Stimulated activated CD8-positive, alpha-beta memory T cell treated with anti-CD3 and anti-CD28 coated beads, Interleukin-2, amount 100 ng/mL, for 48 hours (primary cell): Measurements from ENCODE around the gene ITPRID2.
"Not testable (repeated sequence)": the region's sequence is repeated elsewhere in the genome, so short reads cannot be mapped to it uniquely, and the experiment has no call there.

Experiments
- DNase-seq, 2 donors: peaks; one replicate each; pipeline ENCODE4 v3.0.0-alpha.2; 2020; ENCODE audit warnings: low read depth in 2 of 2

ITPRID2 gene

DNA sequence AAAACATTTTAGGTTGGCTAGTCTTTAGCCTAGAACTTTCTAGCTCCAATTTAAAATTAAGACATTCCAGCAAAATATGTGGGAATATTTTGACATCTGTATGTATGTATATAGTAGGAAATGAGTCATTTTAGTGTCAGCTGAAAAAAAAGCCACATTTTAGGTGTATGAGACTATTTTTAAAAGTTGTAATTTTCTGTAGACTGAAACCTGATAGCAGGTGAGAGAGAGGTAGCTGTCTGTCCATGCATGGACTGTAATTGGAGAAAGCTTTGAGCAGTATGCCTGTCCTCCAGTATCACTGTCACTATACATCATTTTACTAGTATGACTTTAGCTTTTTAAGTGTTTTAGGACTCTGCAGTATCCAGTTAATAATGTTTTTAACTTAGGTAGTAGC, 68.0 kb downstream of the ITPRID2 start:
- DNase-seq, result no peak

DNA sequence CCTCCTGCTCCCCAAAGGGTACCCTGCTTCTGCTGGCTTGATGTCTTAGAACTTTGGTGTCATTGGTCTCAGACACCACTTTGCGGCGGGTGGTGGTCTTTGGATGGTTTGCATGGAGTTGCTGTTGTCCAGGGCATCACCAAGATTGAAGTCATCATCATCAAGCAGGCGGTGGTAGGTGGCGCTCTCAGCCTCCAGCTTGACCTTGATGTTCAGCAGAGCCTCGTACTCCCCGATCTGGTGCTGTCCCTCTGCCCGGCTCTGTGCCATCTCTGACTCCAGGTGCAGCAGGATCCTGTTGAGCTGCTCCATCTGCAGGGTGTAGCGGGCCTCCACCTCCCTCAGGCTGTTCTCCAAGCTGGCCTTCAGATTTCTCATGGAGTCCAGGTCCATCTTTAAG, 69.6 kb downstream of the ITPRID2 start:
- not testable (repeated sequence) for DNase-seq

DNA sequence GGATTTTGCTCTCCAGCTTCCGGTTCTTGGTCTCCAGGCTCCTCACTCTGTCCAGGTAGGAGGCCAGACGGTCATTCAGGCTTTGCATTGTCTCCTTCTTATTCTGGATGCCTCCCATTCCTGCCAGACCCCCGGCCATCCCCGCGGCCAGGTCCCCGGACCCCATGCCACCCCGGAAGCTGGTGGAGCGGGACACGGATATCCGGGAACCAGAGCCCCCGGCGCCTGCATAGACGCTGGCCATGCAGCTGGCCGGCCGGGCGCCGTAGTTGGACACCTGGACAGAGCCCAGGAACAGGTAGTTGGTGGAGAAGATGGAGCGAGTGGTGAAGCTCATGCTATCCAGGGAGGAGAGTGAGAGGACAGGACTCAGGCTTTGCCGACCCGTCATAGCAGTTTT, 70.6 kb downstream of the ITPRID2 start:
- no peak for DNase-seq

DNA sequence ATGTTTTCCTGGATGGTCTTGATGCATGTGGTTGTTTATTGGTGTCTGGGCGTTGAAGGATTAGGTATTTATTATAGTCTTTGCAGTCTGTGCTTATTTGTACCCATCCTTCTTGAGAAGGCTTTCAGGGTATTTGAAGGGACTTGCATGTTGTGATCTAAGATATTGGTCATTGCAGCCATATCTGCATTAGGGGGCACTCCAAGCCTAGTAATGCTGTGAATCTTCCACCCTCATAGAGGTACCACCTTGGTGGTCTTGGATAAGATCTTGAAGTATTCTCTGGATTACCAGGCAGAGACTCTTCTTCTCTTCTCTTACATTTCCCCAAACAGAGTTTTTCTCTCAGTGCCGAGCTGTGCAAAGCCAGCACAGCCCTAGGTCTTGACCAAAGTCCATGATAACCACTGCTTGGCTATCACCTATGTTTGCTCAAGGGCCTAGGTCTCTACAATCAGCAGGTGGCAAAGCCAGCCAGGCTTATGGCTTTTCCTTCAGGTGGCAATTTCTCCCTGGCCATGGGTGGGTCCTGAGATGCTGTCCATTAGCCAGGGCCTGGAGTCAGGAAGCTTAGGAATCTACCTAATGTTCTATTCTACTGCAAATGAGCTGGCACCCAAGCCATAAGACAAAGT, 78.7 kb downstream of the ITPRID2 start:
- DNase-seq, result no peak

DNA sequence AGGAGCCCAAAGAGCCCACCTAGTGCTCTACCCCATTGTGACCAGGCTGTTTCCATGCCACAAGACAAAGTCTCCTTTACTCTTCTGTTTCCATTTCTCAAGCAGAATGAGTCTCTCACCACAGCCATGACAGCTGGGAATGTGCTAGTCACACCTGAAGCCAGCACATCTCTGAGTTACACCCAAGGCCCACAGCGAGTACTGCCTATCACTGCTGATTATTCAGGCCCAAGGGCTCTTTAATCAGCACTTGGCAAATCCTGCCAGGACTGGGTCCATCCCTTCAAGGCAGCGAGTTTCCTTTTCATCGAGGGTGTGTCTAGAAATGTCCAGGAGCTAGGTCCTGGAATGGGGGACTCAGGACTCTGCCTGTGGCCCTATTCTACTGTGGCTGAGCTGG, 79.5 kb downstream of the ITPRID2 start:
- DNase-seq, result no peak

DNA sequence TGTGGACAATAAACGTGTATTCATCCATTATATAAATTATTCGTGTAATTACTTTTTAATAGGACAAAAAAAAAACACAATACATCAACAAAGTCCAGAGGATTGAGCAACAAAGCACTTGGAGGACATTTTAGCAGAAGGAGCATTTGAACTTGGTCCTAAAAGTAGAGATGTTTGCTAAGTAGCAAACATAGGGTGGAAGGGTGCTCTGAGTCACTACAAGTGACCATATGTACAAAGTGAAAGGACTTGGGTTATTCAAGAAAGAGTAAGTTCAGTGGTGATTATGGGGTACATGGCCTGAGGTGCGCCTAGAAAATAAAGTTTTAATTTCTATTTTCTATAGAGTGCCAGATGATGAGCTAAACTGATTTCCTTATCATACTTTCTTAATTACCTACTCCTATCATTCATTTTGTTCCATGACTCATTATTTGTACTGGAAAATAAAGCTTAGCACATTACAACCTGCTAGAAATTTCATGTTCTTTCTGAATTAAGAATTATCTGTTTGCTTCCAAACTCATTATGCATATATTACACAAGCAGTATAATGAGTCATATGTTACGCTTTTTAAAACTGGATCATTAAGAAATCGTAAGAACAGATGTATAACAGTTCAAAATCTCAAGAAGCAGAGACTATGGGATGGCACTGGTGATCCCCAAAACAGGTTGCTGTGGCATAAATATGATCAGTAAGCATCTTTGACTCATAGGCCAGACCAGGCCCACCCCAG, 81.1 kb downstream of the ITPRID2 start:
- DNase-seq, result no peak

DNA sequence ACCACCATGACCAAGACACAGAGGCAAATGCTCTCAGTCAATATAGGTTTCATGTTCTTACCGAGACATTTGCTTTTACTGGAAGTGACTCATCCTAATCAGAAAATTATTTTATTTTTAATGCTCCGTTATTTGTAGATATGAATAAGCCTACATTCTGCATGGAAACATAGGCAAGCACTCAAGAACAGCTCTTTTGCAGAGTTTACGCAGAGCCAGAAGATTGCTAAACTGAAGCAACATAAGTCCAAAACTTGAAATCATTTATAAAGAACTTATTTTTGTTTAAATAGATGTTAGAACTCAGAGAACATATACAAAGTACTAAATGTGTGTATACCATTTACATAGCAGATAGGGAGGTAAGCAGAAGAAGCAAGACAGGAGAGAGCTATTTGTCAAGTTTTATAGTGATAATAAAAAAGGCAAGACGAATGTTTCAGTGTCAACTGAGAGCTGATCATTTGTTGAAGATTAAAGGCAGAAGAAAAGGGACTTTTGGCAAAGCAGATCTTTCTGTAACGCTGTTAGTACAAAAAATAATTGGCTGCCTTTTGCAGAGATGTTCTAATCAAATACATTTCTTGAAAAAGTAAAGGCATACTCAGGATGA, 81.7 kb downstream of the ITPRID2 start:
- DNase-seq, result no peak

DNA sequence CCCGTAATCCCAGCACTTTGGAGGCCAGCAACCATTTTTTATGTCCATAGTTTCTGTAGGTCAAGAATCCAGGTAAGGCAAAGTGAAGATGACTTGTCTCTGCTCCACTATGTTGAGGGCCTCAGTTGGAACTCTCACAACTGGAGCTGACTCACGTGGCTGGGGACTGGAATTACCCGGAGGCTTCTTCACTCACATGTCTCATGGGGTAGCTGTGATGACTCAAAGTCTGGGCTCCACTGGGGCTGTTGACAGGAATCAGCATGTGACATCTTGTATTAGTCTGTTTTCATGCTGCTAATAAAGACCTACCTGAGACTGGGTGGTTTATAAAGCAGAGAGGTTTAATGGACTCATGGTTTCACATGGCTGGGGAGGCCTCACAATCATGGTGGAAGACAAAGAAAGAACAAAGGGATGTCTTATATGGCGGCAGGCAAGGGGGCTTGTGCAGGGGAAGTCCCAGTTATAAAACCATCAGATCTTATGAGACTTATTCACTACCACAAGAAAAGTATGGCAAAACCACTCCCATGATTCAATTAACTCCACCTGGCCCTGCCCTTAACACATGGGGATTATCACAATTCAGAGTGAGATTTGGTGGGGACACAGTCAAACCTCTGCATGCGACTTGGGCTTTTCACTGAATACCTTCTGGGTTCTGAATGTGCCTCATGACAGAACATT, 86.3 kb downstream of the ITPRID2 start:
- no peak for DNase-seq

DNA sequence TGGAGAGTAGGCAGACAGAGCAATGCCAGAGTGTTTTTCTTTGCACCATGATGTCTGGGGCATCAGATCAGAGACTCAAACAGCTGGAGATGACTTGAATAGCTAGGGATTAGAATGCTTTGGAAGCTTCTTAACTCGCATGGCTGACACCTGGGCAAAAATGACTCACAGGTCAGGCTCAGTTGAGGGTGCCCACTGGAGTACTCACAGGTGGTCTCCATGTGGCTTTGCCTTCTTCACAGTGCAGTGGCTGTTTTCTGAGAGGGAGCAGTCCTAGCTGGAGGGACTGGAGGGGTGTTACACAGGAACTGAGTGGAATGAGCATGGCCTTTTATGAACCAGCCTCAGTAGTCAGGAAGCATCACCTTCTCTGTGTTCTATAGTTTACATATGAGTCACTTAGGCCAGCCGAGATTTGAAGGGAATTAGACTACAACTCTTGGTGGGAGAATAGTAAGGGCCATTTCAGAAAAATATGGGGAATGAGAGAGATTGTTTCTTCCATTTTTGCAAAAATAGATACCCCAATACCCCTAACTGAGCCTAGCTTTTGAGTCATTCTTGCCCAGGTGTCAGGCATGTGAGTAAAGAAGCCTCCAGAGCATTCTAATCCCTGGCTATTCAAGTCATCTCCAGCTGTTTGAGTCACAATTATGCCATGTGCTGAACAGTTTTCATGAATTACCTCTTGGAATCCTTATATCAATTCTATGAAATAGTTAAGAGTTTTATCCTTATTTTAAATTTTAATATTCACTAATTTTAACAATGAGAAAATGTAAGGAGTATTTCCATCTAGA, 87.0 kb downstream of the ITPRID2 start:
- DNase-seq, result no peak
